Keratinocyte (primary cell): Measurements from ENCODE around the gene IFFO2. TPM values are rescaled to one million over a fixed set of nuclear protein-coding genes. Genes with fewer than 3 reads are reported as not detected.

ENCODE experiments used
- DNase-seq: peaks from one replicate; pipeline ENCODE4 v3.0.0-alpha.2; 2011; ENCODE audit warnings: low read depth, missing footprints, low spot score
- FAIRE-seq: peaks from 2 replicates; lab custom pipeline; 2011; peaks lifted over from hg19 to GRCh38; lab: Jason Lieb, UNC
- H2AFZ ChIP-seq: 2 replicates; pipeline ENCODE4 v1.6.0; 2012; ENCODE audit warnings: low read length, control low read depth, inconsistent platforms; ENCODE audit not compliant: control insufficient read depth
- H3K27ac ChIP-seq: 2 replicates; pipeline ENCODE4 v1.5.1; 2011; ENCODE audit warnings: low read length; ENCODE audit not compliant: control insufficient read depth, insufficient read depth
- H3K27me3 ChIP-seq: 3 replicates; pipeline ENCODE4 v1.6.0; 2011; ENCODE audit warnings: low read length; ENCODE audit not compliant: control insufficient read depth, insufficient read depth; ENCODE audit errors: extremely low read depth
- H3K36me3 ChIP-seq, 2 experiments: 2 replicates in 1 of 2; 3 replicates in 1 of 2; pipeline ENCODE4 v1.5.1; 2011; ENCODE audit warnings: low read length in 2 of 2, mild to moderate bottlenecking in 1 of 2; ENCODE audit not compliant: control insufficient read depth in 2 of 2, insufficient read depth in 2 of 2; ENCODE audit errors: extremely low read depth in 1 of 2
- H3K4me1 ChIP-seq: 3 replicates; pipeline ENCODE4 v1.5.1; 2011; ENCODE audit warnings: low read length; ENCODE audit not compliant: control insufficient read depth, insufficient read depth; ENCODE audit errors: extremely low read depth
- H3K4me2 ChIP-seq: 3 replicates; pipeline ENCODE4 v1.6.0; 2011; ENCODE audit warnings: low read depth, low read length; ENCODE audit not compliant: control insufficient read depth, insufficient read depth; ENCODE audit errors: extremely low read depth
- H3K4me3 ChIP-seq, 3 experiments: fragments of 200-600 bp in 1 of 3; sonication (generic) in 1 of 3; 2 replicates in 2 of 3; 3 replicates in 1 of 3; pipeline ENCODE4 v1.5.1; 2011 to 2016; ENCODE audit warnings: low read length in 3 of 3, mild to moderate bottlenecking in 3 of 3, control low read depth in 2 of 3, inconsistent platforms in 1 of 3, low read depth in 1 of 3, mixed read lengths in 1 of 3, mixed run types in 1 of 3, moderate library complexity in 1 of 3; ENCODE audit not compliant: control insufficient read depth in 2 of 3, insufficient read depth in 2 of 3; ENCODE audit errors: extremely low read depth in 1 of 3
- H3K79me2 ChIP-seq: 2 replicates; pipeline ENCODE4 v1.6.0; 2012; ENCODE audit warnings: low read length; ENCODE audit not compliant: control insufficient read depth, insufficient read depth
- H3K9ac ChIP-seq: 3 replicates; pipeline ENCODE4 v1.6.0; 2011; ENCODE audit warnings: low read length; ENCODE audit not compliant: control insufficient read depth, insufficient read depth; ENCODE audit errors: extremely low read depth
- H3K9me1 ChIP-seq: 3 replicates; pipeline ENCODE4 v1.6.0; 2011; ENCODE audit warnings: low read length; ENCODE audit not compliant: control insufficient read depth, insufficient read depth; ENCODE audit errors: extremely low read depth
- H3K9me3 ChIP-seq: 2 replicates; pipeline ENCODE4 v1.5.1; 2012; ENCODE audit warnings: low read depth, low read length; ENCODE audit not compliant: control insufficient read depth
- H4K20me1 ChIP-seq: 3 replicates; pipeline ENCODE4 v1.6.0; 2011; ENCODE audit warnings: low read length; ENCODE audit not compliant: control insufficient read depth, insufficient read depth; ENCODE audit errors: extremely low read depth
- EZH2 ChIP-seq: IDR thresholded peaks from one replicate; pipeline ENCODE4 v1.6.1; 2012; ENCODE audit warnings: inconsistent platforms, mild to moderate bottlenecking, low read length, moderate library complexity
- dilution Hi-C: fragments of 300-500 bp; cut with MboI; formaldehyde crosslinking; loops from one replicate; pipeline ENCODE4 v1.7.0; 2020; ENCODE audit warnings: low sequenced_read_pairs; ENCODE audit not compliant: extremely low pct_ligation_motif_present
- polyA plus RNA-seq, 5 experiments: library from polyadenylated mRNA; depleted of rRNA in 3 of 5; stranded (reverse) in 3 of 5; stranded (forward) in 1 of 5; unstranded in 1 of 5; fragments of >200 nt; gene quantifications; 1 replicate in 1 of 5; 2 replicates in 3 of 5; 3 replicates in 1 of 5; pipeline versions ENCODE4 v1.2.1 to v1.2.3, GENCODE V29; 2011 to 2012; ENCODE audit warnings: missing spikeins in 2 of 5, low read depth in 1 of 5, low replicate concordance in 1 of 5
- TF ChIP-seq, protein P1 (sequence below), 3 experiments: IDR thresholded peaks in 1 of 3; conservative IDR thresholded peaks in 1 of 3; optimal IDR thresholded peaks in 1 of 3; 2 replicates in 2 of 3; 3 replicates in 1 of 3; pipeline versions ENCODE3 to v1.5.1; 2011; ENCODE audit warnings: low read length in 3 of 3, mild to moderate bottlenecking in 3 of 3, moderate library complexity in 2 of 3, control low read depth in 1 of 3, inconsistent platforms in 1 of 3; ENCODE audit not compliant: insufficient read depth in 2 of 3; ENCODE audit errors: extremely low read depth in 1 of 3

The IFFO2 gene
- polyA plus RNA-seq, 1 donor (not counting 4 experiments of a cell fraction or from before 2014, with no cell fraction given), result 57.9 TPM

DNA sequence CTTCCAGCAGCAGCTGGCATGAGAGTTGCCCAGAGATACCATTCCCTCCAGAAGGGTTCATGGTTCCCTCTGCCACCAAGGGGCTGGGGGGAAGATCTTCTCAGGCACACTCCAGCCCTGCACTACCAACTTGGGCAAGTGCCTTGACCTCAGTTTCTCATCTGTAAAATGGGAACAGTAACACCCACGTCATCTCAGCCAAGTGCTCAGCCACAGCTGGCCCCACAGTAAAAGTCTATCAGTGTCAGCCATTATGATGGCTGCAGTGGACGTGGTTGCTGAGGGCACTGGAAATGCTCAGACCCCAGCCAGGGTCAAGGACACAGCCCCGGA lies 80.7 kb downstream of the IFFO2 start:
- TF ChIP-seq EZH2, result no peak
- TF ChIP-seq, protein P1, sequence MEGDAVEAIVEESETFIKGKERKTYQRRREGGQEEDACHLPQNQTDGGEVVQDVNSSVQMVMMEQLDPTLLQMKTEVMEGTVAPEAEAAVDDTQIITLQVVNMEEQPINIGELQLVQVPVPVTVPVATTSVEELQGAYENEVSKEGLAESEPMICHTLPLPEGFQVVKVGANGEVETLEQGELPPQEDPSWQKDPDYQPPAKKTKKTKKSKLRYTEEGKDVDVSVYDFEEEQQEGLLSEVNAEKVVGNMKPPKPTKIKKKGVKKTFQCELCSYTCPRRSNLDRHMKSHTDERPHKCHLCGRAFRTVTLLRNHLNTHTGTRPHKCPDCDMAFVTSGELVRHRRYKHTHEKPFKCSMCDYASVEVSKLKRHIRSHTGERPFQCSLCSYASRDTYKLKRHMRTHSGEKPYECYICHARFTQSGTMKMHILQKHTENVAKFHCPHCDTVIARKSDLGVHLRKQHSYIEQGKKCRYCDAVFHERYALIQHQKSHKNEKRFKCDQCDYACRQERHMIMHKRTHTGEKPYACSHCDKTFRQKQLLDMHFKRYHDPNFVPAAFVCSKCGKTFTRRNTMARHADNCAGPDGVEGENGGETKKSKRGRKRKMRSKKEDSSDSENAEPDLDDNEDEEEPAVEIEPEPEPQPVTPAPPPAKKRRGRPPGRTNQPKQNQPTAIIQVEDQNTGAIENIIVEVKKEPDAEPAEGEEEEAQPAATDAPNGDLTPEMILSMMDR (optimal IDR thresholded peaks at IDR 0.05 in 1 of 3, IDR thresholded peaks at IDR 0.05 in 1 of 3, conservative IDR thresholded peaks at IDR 0.05 in 1 of 3; ENCODE audit: extremely low read depth in 1 of 3, insufficient read depth in 2 of 3, low read length in 3 of 3), result no peak
- H3K36me3 ChIP-seq, result peaks cover 11 to 33% of the 10 kb centered on the region in 2 experiments
- H3K27ac ChIP-seq, result no peak overlapping the region
- H2AFZ ChIP-seq, result no peak overlapping the region
- no peaks in the 10 kb centered on the region for H3K4me1 ChIP-seq
- no peak overlapping the region for H3K4me3 ChIP-seq
- DNase-seq (no peak), FAIRE-seq (no peak)
- dilution Hi-C loops, result no loop called here
- no peaks in the 10 kb centered on the region for H4K20me1 ChIP-seq
- no peak overlapping the region for H3K4me2 ChIP-seq
- no peak overlapping the region for H3K9ac ChIP-seq
- H3K9me3 ChIP-seq, result no peaks in the 10 kb centered on the region
- no peaks in the 10 kb centered on the region for H3K9me1 ChIP-seq
- no peaks in the 10 kb centered on the region for H3K79me2 ChIP-seq
- no peaks in the 10 kb centered on the region for H3K27me3 ChIP-seq

DNA sequence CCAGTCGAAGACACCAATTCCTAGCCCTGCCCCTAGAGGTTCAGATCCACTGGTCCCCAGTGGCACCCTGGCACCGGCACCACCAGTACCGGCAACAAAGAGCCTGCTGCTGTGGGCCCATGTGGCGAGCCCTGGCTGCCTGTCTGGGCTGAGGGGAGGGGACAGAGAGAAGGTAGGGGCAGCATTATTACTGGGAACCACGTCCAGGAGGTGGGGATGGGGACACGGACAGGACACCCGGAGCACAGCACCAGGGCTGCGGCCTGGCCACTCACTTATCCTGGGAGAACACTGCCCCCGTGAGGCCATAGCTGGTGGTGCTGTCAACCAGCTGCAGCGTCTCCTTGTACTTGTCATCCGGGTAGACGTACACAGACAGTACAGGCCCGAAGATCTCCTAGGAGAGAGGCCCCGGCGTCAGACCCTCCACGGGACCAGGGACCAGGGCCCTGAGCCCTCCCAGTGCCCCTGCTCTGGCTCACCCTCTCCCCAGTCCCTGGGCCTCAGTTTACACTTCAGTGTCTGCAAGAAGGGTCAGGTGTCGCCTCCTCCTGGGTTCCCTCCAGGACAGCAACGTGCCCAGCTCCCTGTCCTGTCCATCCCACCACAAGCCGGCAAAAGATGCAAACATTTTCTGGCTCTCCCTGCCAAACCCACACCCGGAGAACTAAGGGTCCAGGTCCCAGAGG lies 81.2 kb downstream of the IFFO2 start:
- Histone ChIP-seq H4K20me1 (no peaks in the 10 kb centered on the region), H3K27me3 (no peaks in the 10 kb centered on the region), H3K27ac (no peak overlapping the region), H3K79me2 (no peaks in the 10 kb centered on the region), H3K4me1 (no peaks in the 10 kb centered on the region), H3K36me3 (peaks cover 11 to 33% of the 10 kb centered on the region in 2 experiments), H3K9me1 (no peaks in the 10 kb centered on the region), H3K4me2 (no peak overlapping the region), H2AFZ (no peak overlapping the region), H3K4me3 (no peak overlapping the region), H3K9ac (no peak overlapping the region), H3K9me3 (no peaks in the 10 kb centered on the region)
- dilution Hi-C loops, result no loop called here
- DNase-seq, result peak; percentile 36
- TF ChIP-seq EZH2, result no peak
- TF ChIP-seq, protein P1 (optimal IDR thresholded peaks at IDR 0.05 in 1 of 3, IDR thresholded peaks at IDR 0.05 in 1 of 3, conservative IDR thresholded peaks at IDR 0.05 in 1 of 3; ENCODE audit: extremely low read depth in 1 of 3, insufficient read depth in 2 of 3, low read length in 3 of 3), result peak; percentile 79 to 95 (median 87)
- peak; percentile 69 for FAIRE-seq
